GM21447 (cell line): Measurements from ENCODE around the gene WASHC2A.
"Not testable (repeated sequence)": the region's sequence is repeated elsewhere in the genome, so short reads cannot be mapped to it uniquely, and the experiment has no call there.

Source experiments
- ATAC-seq: cut with Tn5 transposase; IDR thresholded peaks from one replicate; pipeline ENCODE4 v1.9.1; 2021; ENCODE audit not compliant: unreplicated experiment

Gene WASHC2A

GRCh38 chr10:50059946-50060345, 7.8 kb upstream of the WASHC2A start:
- not testable (repeated sequence) for ATAC-seq

- not testable (repeated sequence) for ATAC-seq
Observed at GRCh38 chr10:50061548-50061947, 6.2 kb upstream of the WASHC2A start.

GRCh38 chr10:50063100-50063499, 4.7 kb upstream of the WASHC2A start:
- ATAC-seq: no peak

- ATAC-seq: peak; percentile 30
Observed at GRCh38 chr10:50068352-50068659, 552 bp downstream of the WASHC2A start.

GRCh38 chr10:50075139-50075538, 7.4 kb downstream of the WASHC2A start:
- ATAC-seq: not testable (repeated sequence)

GRCh38 chr10:50075544-50075943, 7.8 kb downstream of the WASHC2A start:
- ATAC-seq: not testable (repeated sequence)

- not testable (repeated sequence) for ATAC-seq
Observed at GRCh38 chr10:50091304-50091703, 23.6 kb downstream of the WASHC2A start.

- ATAC-seq: not testable (repeated sequence)
Observed at GRCh38 chr10:50092928-50093327, 25.2 kb downstream of the WASHC2A start.

- not testable (repeated sequence) for ATAC-seq
Observed at GRCh38 chr10:50094630-50095029, 26.9 kb downstream of the WASHC2A start.

- not testable (repeated sequence) for ATAC-seq
Observed at GRCh38 chr10:50095402-50095801, 27.6 kb downstream of the WASHC2A start.

- not testable (repeated sequence) for ATAC-seq
Observed at GRCh38 chr10:50096722-50097121, 29.0 kb downstream of the WASHC2A start.

GRCh38 chr10:50098645-50099044, 30.9 kb downstream of the WASHC2A start:
- ATAC-seq: not testable (repeated sequence)

GRCh38 chr10:50101139-50101582, 33.4 kb downstream of the WASHC2A start:
- not testable (repeated sequence) for ATAC-seq

GRCh38 chr10:50101747-50102146, 34.0 kb downstream of the WASHC2A start:
- not testable (repeated sequence) for ATAC-seq

- peak; percentile 77 for ATAC-seq
Observed at GRCh38 chr10:50102267-50102666, 34.5 kb downstream of the WASHC2A start.

- not testable (repeated sequence) for ATAC-seq
Observed at GRCh38 chr10:50108999-50109698, 41.4 kb downstream of the WASHC2A start.

GRCh38 chr10:50112419-50113112, 44.8 kb downstream of the WASHC2A start:
- not testable (repeated sequence) for ATAC-seq

- ATAC-seq: not testable (repeated sequence)
Observed at GRCh38 chr10:50126765-50127164, 59.0 kb downstream of the WASHC2A start.

GRCh38 chr10:50127770-50128292, 60.1 kb downstream of the WASHC2A start:
- not testable (repeated sequence) for ATAC-seq

GRCh38 chr10:50131245-50131965, 63.7 kb downstream of the WASHC2A start:
- not testable (repeated sequence) for ATAC-seq

- ATAC-seq: not testable (repeated sequence)
Observed at GRCh38 chr10:50132322-50132721, 64.6 kb downstream of the WASHC2A start.
